ENCODE data around the gene SH2D6. TPM values are rescaled to one million over a fixed set of nuclear protein-coding genes. Genes with fewer than 3 reads are reported as not detected.

SH2D6 gene
- total RNA-seq, 1 experiment from 2014 or later = 2.3 TPM

GRCh38 chr2:85468096-85468703 lies 49.7 kb downstream of the SH2D6 start:
- Histone ChIP-seq H3K27ac (no peak overlapping the region), H3K27me3 (ENCODE audit: insufficient read depth, low read depth) (no peaks in the 10 kb centered on the region), H4K20me1 (ENCODE audit: insufficient read depth) (no peaks in the 10 kb centered on the region), H3K4me3 (no peak overlapping the region), H3K4me2 (0 out of 2 replicates have a peak overlapping the region, but pooled peaks have one; percentile 20), H3K4me1 (replicated peaks; ENCODE audit: insufficient read depth) (peaks cover 16% of the 10 kb centered on the region), H3K79me2 (ENCODE audit: low read depth) (no peaks in the 10 kb centered on the region), H3F3A (ENCODE audit: insufficient read depth, low read depth) (peaks cover 22% of the 10 kb centered on the region), H3K9me2 (ENCODE audit: insufficient read depth) (no peaks in the 10 kb centered on the region), H3K36me3 (ENCODE audit: low read depth) (no peaks in the 10 kb centered on the region), H2AFZ (no peak overlapping the region), H3K9me3 (ENCODE audit: insufficient read depth, low read depth) (no peaks in the 10 kb centered on the region)
- TF ChIP-seq, protein P1, sequence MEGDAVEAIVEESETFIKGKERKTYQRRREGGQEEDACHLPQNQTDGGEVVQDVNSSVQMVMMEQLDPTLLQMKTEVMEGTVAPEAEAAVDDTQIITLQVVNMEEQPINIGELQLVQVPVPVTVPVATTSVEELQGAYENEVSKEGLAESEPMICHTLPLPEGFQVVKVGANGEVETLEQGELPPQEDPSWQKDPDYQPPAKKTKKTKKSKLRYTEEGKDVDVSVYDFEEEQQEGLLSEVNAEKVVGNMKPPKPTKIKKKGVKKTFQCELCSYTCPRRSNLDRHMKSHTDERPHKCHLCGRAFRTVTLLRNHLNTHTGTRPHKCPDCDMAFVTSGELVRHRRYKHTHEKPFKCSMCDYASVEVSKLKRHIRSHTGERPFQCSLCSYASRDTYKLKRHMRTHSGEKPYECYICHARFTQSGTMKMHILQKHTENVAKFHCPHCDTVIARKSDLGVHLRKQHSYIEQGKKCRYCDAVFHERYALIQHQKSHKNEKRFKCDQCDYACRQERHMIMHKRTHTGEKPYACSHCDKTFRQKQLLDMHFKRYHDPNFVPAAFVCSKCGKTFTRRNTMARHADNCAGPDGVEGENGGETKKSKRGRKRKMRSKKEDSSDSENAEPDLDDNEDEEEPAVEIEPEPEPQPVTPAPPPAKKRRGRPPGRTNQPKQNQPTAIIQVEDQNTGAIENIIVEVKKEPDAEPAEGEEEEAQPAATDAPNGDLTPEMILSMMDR (conservative IDR thresholded peaks at IDR 0.05) = no peak
- TF ChIP-seq EZH2 (IDR thresholded peaks at IDR 0.05; ENCODE audit: low read depth) = no peak
- no peak for DNase-seq
- intact Hi-C loops (cut with micrococcal nuclease; ENCODE audit: unreplicated experiment) = no loop called here
- CTCF ChIA-PET = interaction anchor here (0.7 kb wide), 1 partner anchor 35 kb away, joined by 3 read pairs; no protein-coding TSS in a partner anchor
- POLR2A ChIA-PET (ENCODE audit: unreplicated experiment) = interaction anchor here (0.6 kb wide), 1 partner anchor 72 kb away, joined by 5 read pairs; no protein-coding TSS in a partner anchor
- no TSS peak for BruUV-seq (replicated peaks)

- ChIA-PET POLR2A (ENCODE audit: unreplicated experiment) (interaction anchor here (0.6 kb wide), 1 partner anchor 72 kb away, joined by 5 read pairs; no protein-coding TSS in a partner anchor), CTCF (interaction anchor here (0.7 kb wide), 1 partner anchor 34 kb away, joined by 3 read pairs; no protein-coding TSS in a partner anchor)
- Histone ChIP-seq H3K4me3 (no peak overlapping the region), H3K4me1 (replicated peaks; ENCODE audit: insufficient read depth) (peaks cover 16% of the 10 kb centered on the region), H3K9me3 (ENCODE audit: insufficient read depth, low read depth) (no peaks in the 10 kb centered on the region), H4K20me1 (ENCODE audit: insufficient read depth) (no peaks in the 10 kb centered on the region), H3K9me2 (ENCODE audit: insufficient read depth) (no peaks in the 10 kb centered on the region), H3K36me3 (ENCODE audit: low read depth) (no peaks in the 10 kb centered on the region), H3F3A (ENCODE audit: insufficient read depth, low read depth) (peaks cover 22% of the 10 kb centered on the region), H2AFZ (no peak overlapping the region), H3K79me2 (ENCODE audit: low read depth) (no peaks in the 10 kb centered on the region), H3K4me2 (0 out of 2 replicates have a peak overlapping the region, but pooled peaks have one; percentile 20), H3K27ac (no peak overlapping the region), H3K27me3 (ENCODE audit: insufficient read depth, low read depth) (no peaks in the 10 kb centered on the region)
- TF ChIP-seq EZH2 (IDR thresholded peaks at IDR 0.05; ENCODE audit: low read depth) = no peak
- TF ChIP-seq, protein P1 (conservative IDR thresholded peaks at IDR 0.05) = no peak
- intact Hi-C loops (cut with micrococcal nuclease; ENCODE audit: unreplicated experiment) = no loop called here
- BruUV-seq (replicated peaks) = no TSS peak
- DNase-seq = peak; percentile 57 to 64
These were observed 50.3 kb downstream of the SH2D6 start for GRCh38 chr2:85468704-85469349.

- H3K27me3 ChIP-seq (ENCODE audit: insufficient read depth, low read depth) = no peaks in the 10 kb centered on the region
- peaks cover 21% of the 10 kb centered on the region for H3K4me1 ChIP-seq (replicated peaks; ENCODE audit: insufficient read depth)
- no peaks in the 10 kb centered on the region for H3K9me2 ChIP-seq (ENCODE audit: insufficient read depth)
- ChIA-PET POLR2A (ENCODE audit: unreplicated experiment) (interaction anchor here (0.6 kb wide), 3 partner anchors 89 to 422 kb away, joined by 3 to 7 read pairs (median 4); partner anchors contain the start of gene RNF181), CTCF (no interaction called here)
- intact Hi-C loops (cut with micrococcal nuclease; ENCODE audit: unreplicated experiment) = no loop called here
- peaks cover 22% of the 10 kb centered on the region for H3F3A ChIP-seq (ENCODE audit: insufficient read depth, low read depth)
- DNase-seq = peak in 1 of 2 experiments; percentile 39
- no peaks in the 10 kb centered on the region for H4K20me1 ChIP-seq (ENCODE audit: insufficient read depth)
- H3K27ac ChIP-seq = no peak overlapping the region
- no peaks in the 10 kb centered on the region for H3K36me3 ChIP-seq (ENCODE audit: low read depth)
- no peak overlapping the region for H3K4me3 ChIP-seq
- no TSS peak for BruUV-seq (replicated peaks)
- H3K9me3 ChIP-seq (ENCODE audit: insufficient read depth, low read depth) = no peaks in the 10 kb centered on the region
- TF ChIP-seq EZH2 (IDR thresholded peaks at IDR 0.05; ENCODE audit: low read depth) = no peak
- TF ChIP-seq, protein P1 (conservative IDR thresholded peaks at IDR 0.05) = no peak
- H2AFZ ChIP-seq = no peak overlapping the region
- H3K4me2 ChIP-seq = no peak overlapping the region
- H3K79me2 ChIP-seq (ENCODE audit: low read depth) = no peaks in the 10 kb centered on the region
These were observed 52.6 kb downstream of the SH2D6 start for GRCh38 chr2:85470850-85471800.
